Left kidney (tissue), 2 donors: ENCODE measurements around the gene SHROOM1. TPM values are rescaled to one million over a fixed set of nuclear protein-coding genes. Genes with fewer than 3 reads are reported as not detected.

ENCODE experiments used
- DNase-seq: peaks from one replicate; pipeline ENCODE4 v3.0.0-alpha.2; 2013
- polyA plus RNA-seq: library from polyadenylated mRNA; unstranded; fragments of 120-200 nt; gene quantifications from one replicate; pipeline ENCODE4 v1.2.1, GENCODE V29; 2013; ENCODE audit not compliant: insufficient read length

The SHROOM1 gene
- polyA plus RNA-seq, 1 donor: 19.4 TPM

DNA sequence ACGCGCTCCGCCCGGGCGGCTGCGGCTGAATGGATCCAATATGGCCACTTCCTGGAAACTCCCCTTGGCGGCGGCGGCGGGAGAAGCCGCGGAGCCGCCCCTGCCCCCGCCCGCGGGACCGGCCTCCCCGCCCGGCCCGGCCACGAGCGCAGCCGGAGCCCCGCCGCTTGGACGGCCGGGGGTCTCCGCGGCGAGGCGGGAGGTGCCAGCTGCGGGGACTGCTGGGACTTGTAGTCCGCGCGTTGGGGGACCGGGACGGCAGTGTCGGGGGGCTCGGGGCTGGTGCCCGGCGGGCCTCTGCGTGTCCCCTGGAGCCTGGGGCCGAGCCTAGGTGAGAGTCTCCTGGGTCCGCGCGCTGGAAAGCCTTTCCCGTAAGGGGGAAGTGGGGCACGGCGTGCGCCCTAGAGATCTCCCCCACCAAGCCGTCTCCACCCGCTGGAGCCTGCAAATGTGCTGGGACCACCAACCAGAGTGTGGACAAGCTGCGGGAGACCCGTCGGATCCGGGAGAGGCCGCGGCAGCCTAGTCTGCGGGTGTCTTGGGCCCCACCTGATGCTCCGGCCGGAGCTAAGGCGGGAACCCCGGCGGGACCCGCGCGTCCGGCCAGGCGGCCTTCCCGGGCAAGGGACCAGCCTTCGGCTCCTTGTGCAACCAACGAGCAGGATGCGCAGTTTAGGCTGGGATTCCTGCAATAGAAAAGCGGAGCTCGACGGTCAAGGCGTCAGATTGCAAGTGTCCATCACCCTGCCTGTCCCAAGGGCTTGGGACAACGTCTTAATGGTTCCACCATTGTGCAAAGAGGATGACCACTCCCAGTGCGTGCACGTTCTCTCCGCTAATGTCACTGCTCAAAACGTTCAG is 53.0 kb downstream of the SHROOM1 start, which contains the start of gene SEPTIN8:
TSS of gene SEPTIN8 (minus strand) at position 31 of the 861 bp plus-strand sequence. CDS start 102 bp downstream, outside the sequence.
- no peak for DNase-seq

DNA sequence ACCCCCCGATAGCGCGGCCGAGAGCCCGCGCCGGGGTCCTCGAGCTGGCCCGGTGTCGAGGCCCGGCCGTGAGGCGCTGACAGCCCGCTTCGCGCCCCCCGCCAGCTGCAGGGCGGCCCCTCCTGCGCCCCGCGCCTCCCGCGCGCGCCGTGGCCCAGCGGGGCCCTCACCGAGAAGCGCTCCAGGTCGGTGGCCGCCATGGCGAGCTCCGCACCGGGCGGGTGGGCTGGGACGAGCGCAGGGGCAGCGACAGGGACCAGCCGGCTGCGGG is 53.6 kb downstream of the SHROOM1 start:
- no peak for DNase-seq

DNA sequence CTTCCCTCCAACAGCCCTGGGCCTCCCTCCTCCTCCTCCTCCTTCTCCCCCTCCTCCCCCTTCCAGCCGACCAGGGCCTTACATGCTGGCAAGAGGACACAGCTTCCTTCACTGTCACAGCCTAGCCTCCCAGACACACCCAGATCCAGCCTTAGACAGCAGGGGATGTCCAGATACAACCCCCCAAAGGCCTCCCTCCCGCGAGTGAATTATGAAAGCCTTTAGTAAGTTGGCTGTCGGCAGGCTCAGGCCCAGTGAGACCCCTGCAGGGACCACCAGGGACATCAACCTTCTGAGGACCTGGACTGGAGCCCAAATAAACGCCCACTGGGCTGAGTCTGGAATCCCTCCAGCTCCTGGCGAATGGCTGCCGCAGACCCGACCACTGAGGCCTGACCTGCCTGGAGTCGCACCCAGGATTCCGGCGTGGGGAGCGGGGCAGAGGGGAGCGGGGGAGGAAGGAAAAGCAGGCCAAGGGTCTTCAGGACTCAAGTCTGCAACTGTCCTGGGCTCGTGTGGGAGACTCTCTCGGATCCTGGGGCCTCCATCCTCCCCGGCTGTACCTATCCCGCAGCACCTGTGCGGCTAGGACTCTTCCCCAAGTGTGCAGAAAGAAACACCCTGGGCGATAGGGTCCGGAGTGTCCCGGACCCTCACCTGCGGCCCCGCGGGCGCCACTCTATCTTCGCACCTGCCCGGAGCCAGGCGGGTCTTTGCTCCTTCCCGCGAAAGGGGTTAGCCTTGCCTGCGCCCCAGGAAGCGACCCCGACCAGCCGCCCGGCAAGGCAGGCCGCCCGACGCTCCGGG is 54.1 kb downstream of the SHROOM1 start:
- DNase-seq: no peak

DNA sequence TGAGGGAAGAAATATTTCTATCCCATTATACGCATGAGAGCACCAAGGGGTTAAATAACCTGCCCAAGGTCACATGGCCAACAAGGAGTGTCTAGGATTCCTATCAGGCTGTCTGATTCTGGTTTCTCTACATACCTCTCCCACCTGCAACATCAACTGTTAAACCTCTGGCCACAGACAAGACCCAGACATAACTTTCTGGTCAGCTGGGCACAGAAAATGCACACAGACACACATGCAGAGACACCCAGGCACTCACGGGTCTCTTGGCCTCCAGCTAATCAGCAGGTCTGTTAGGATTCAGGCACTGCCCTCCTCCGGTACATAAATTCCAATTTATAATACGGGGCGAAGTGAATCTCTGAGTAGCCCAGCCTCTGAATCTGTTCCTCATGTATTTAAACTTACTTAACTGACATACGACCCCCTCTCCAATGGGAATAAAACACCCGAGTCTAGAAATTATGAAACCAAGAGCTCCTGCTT is 54.9 kb downstream of the SHROOM1 start:
- no peak for DNase-seq

DNA sequence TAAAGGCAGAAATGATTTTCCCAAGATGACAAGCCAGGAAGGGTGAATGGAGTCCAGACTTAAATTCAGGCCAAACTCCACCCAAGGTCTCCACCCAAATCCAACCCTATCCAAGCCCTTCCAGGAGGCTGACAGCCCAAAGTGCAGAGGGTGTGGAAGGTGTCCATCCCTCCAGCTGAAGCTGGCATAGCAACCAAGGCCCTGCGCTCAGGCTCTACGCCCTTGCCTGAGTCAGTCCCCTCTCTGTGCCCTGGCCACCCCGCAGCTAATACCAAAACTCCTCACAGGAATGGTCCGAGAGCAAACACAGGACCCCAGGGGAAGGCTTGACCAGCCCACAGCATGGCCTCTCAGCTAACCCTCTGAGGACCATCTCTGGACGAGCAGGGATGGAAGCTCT is 55.6 kb downstream of the SHROOM1 start:
- DNase-seq: no peak

DNA sequence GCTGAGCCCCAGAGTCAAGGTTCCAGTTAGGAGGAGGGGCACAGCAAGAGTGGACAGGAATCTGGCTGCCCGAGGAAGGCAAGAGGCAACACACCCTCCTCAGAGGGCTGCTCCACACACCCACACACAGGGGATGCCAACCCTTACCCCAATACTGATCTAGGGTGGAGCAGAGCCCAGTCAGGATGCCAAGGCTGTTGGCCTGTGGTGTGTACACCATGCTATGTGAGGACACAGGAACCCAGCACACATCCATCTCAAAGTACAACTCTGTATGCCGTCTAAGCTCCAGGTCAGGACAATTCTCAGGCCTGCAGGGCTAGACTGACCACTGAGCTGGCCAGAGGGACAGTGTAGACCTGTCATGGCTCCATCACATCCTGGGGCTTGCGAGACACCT is 56.0 kb downstream of the SHROOM1 start:
- DNase-seq: no peak

DNA sequence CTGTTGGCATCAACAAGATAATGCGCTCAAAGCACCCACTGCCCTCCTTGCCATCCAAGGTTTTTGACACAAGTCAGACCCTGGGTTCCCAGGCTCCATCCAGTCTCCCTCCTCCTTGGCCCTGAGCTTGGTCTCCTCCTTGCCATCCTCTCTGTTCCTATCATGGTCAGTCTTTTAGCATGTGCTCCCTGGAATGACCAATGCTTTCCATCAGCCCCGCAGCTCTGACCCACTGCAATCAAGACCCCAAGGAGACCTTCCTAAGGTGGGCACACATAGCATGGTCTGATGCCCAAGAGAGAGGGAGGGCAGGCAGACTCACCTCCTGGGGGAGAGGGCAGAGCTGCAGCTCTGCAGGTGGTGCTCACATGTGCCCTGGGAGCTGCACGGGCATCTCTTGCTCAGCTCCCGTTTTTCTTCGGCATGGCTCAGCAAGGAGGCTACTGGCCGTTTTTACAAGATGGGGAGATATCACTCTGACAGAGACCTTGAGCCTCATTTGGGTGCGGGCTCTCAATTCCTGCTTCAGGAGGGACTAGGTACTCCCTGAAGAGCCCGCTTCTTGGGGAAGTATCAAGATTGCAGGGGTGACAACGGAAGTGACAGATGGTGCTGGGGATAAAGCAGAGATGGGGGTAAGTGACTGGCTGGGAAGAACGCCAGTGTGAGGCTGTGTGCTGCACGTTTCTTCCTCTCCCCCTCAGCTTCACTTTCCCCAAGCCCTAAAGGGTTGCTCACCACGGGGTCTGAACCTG is 56.7 kb downstream of the SHROOM1 start:
- DNase-seq: no peak

DNA sequence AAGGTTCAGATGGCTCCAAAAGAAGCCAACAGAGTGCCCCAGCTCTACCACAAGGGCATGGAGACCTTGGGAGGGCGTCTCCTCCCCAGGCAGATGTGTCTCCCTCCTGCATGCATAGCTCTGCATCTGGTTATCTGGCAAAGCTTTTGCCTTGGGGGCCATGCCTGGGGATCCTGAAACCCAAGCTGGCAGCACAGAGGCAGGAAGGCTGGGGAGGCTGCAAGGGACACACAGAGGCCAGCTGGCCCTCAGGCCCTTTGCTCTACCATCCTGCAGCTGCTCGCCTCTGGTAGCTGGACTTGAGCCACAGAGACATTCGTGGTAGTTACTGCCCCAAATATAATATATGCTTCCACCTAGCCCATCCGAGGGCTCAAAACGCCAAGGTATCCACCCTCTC is 57.3 kb downstream of the SHROOM1 start:
- DNase-seq: no peak

DNA sequence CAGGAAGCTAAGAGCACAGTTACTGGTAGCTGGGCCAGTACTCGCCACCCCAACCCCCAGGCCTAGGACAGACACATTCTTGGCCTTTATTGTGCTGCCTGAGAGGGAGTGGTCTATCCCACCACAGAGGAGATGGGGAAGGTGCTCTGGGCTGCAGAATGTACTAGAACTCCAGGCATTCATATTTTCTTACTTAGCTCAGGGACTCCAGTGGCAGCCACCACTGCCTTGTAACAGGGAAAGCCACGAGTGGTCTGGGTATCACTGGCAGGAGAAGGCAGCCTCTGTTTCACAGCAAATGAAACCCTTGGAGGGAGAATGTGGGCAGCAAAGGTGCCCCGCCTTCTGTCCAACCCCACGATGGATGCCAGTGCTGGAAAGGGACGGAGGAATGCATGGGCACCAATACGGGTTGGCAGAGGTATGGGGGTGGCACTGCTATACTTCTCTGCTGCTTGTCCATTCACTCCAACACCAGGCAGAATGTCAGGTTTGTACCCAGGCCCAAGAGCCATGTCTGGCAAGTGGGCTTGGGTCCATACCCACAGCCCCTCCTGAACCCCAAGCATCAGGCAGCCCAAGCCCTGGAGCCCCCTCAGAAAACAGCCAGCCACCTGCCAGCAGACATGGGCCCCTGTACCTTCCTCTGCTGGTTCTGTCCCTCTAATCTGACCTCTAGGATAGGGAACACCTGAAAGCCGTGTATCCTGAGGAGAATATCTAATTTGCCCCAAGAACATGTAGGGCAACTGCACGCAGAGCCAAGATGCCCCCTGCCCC is 58.0 kb downstream of the SHROOM1 start:
- DNase-seq: no peak

Other genes starting within 250 kb of the SHROOM1 start
- gene IL13, start 172.5 kb downstream of the SHROOM1 start, polyA plus RNA-seq: 0.08 TPM
- 0.57 TPM for gene IL4, start 156.7 kb downstream of the SHROOM1 start, polyA plus RNA-seq
- gene KIF3A, start 93.1 kb downstream of the SHROOM1 start, polyA plus RNA-seq: 40.0 TPM
- gene CCNI2, start 83.2 kb downstream of the SHROOM1 start, polyA plus RNA-seq: 4.2 TPM
- 84.6 TPM for gene SEPTIN8, start 53.4 kb downstream of the SHROOM1 start, polyA plus RNA-seq
- 4.0 TPM for gene SOWAHA, start 17.3 kb downstream of the SHROOM1 start, polyA plus RNA-seq
- 2.1 TPM for gene GDF9, start 35.8 kb upstream of the SHROOM1 start, polyA plus RNA-seq
- gene UQCRQ, start 36.0 kb upstream of the SHROOM1 start, polyA plus RNA-seq: 173 TPM
- 8.7 TPM for gene LEAP2, start 43.0 kb upstream of the SHROOM1 start, polyA plus RNA-seq
- 74.1 TPM for gene AFF4, start 133.0 kb upstream of the SHROOM1 start, polyA plus RNA-seq
- 33.7 TPM for gene ZCCHC10, start 195.9 kb upstream of the SHROOM1 start, polyA plus RNA-seq
- 149 TPM for gene HSPA4, start 221.4 kb upstream of the SHROOM1 start, polyA plus RNA-seq